PFSK-1 (cell line): Measurements from ENCODE around the gene KLF5.

Source experiments
- POLR2AphosphoS5 ChIP-seq: IDR thresholded peaks from 2 replicates; pipeline ENCODE4 v1.6.1; 2012; ENCODE audit warnings: low read depth, mild to moderate bottlenecking, control low read depth, low read length, moderate library complexity
- TAF1 ChIP-seq: IDR thresholded peaks from 2 replicates; pipeline ENCODE4 v1.6.1; 2012; ENCODE audit warnings: low read length, control low read depth, borderline replicate concordance; ENCODE audit not compliant: insufficient read depth

- no peak for TF ChIP-seq TAF1
- no peak for TF ChIP-seq POLR2AphosphoS5
These were observed 1.3 kb upstream of the KLF5 start for GRCh38 chr13:73057284-73058063.
